Measurements from ENCODE around the gene CHRNB2. TPM values are rescaled to one million over a fixed set of nuclear protein-coding genes. Genes with fewer than 3 reads are reported as not detected.
A peak's percentile ranks its signal among the peaks of the same experiment; 100 is the strongest.

The CHRNB2 gene
- total RNA-seq, 1 experiment from 2014 or later = 1.8 TPM

DNA sequence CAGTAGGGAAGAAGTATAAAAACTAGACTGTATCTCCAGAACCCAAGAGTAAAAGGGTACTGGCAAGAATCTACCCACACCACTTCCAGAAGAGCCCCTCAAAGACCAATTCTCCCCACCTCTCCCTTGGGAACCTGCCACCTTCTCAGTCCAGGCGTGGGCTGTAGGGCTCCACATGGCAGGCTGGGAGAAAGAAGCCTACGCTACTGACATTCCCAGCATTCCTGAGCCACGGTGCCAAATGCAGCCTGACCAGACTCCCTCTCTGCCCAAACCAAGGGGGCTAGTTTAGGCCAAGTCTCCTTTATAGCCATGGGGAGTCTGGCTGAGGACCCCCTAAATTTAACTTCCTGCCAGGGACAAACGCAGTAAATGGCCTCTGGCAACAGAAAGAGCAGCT is 11.2 kb upstream of the CHRNB2 start:
- DNase-seq = no peak
- H2BK120ac ChIP-seq (ENCODE audit: low read depth, low read length, poor library complexity, severe bottlenecking) = no peak overlapping the region
- peak overlapping the region; percentile 97 for H3K4me2 ChIP-seq (ENCODE audit: insufficient read depth, insufficient read length, low read length)
- H3K14ac ChIP-seq (ENCODE audit: insufficient read depth, low read length) = no peak overlapping the region
- no peak overlapping the region for H4K91ac ChIP-seq (ENCODE audit: insufficient read length, low read depth, low read length)
- no peak overlapping the region for H3K18ac ChIP-seq (ENCODE audit: insufficient read length, low read depth, low read length)
- peaks cover 0 to 4% of the 10 kb centered on the region in 2 experiments; a peak in 1 of 5 replicates for H3K9me3 Mint-ChIP-seq
- no CpG with 5 or more reads among the region's 4 CpGs for WGBS (ENCODE audit: extremely low coverage, insufficient read length, low lambda C conversion rate)
- H3K79me2 ChIP-seq (ENCODE audit: insufficient read depth, low read length) = peaks cover 9% of the 10 kb centered on the region; the same call in 1 of the 2 replicates
- H3K79me1 ChIP-seq (ENCODE audit: insufficient read depth, low read depth, low read length, poor library complexity, severe bottlenecking) = peaks cover 5% of the 10 kb centered on the region
- H3K4ac ChIP-seq (ENCODE audit: low read depth, low read length) = no peak overlapping the region
- H2BK12ac ChIP-seq (ENCODE audit: insufficient read length, low read depth, low read length) = no peak overlapping the region
- peak overlapping the region; percentile 48 to 95 (median 83); a peak in 6 of 7 replicates for H3K27ac Mint-ChIP-seq
- no peak overlapping the region for H3T11ph ChIP-seq (ENCODE audit: low read length)
- H4K8ac ChIP-seq (replicated peaks; ENCODE audit: insufficient read length, low read depth, low read length) = no peak overlapping the region
- no peaks in the 10 kb centered on the region; the same call in 1 of the 2 replicates for H3K4me1 ChIP-seq (ENCODE audit: insufficient read depth, low read length)
- H4K5ac ChIP-seq (ENCODE audit: insufficient read length, low read depth, low read length) = no peak overlapping the region
- no peak overlapping the region for H3K56ac ChIP-seq (ENCODE audit: insufficient read length, low read depth, low read length)
- H3K23ac ChIP-seq (ENCODE audit: insufficient read length, low read depth, low read length) = no peak overlapping the region
- TF ChIP-seq, protein P1, sequence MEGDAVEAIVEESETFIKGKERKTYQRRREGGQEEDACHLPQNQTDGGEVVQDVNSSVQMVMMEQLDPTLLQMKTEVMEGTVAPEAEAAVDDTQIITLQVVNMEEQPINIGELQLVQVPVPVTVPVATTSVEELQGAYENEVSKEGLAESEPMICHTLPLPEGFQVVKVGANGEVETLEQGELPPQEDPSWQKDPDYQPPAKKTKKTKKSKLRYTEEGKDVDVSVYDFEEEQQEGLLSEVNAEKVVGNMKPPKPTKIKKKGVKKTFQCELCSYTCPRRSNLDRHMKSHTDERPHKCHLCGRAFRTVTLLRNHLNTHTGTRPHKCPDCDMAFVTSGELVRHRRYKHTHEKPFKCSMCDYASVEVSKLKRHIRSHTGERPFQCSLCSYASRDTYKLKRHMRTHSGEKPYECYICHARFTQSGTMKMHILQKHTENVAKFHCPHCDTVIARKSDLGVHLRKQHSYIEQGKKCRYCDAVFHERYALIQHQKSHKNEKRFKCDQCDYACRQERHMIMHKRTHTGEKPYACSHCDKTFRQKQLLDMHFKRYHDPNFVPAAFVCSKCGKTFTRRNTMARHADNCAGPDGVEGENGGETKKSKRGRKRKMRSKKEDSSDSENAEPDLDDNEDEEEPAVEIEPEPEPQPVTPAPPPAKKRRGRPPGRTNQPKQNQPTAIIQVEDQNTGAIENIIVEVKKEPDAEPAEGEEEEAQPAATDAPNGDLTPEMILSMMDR (conservative IDR thresholded peaks at IDR 0.05) = no peak
- no peak overlapping the region for H3K27ac ChIP-seq (ENCODE audit: insufficient read length, low read depth, low read length)
- H4K20me1 ChIP-seq (ENCODE audit: control insufficient read depth, insufficient read depth, insufficient read length) = no peaks in the 10 kb centered on the region
- H3K27me3 ChIP-seq (ENCODE audit: insufficient read depth, low read length) = no peaks in the 10 kb centered on the region
- peak overlapping the region; percentile 88 to 97 for H3K4me3 Mint-ChIP-seq
- H2BK5ac ChIP-seq (ENCODE audit: insufficient read length, low read length) = no peak overlapping the region
- H3K9ac ChIP-seq (ENCODE audit: extremely low read depth, insufficient read length, low read length) = no peak overlapping the region
- no peak overlapping the region for H2AFZ ChIP-seq (ENCODE audit: low read length)
- H3K9me3 ChIP-seq (ENCODE audit: control insufficient read depth, low read depth, low read length) = no peaks in the 10 kb centered on the region
- peaks cover 32 to 55% (median 51%) of the 10 kb centered on the region in 3 experiments for H3K36me3 Mint-ChIP-seq (ENCODE audit: insufficient read depth in 1 of 3, low read depth in 3 of 3)
- no peak overlapping the region for H2AK5ac ChIP-seq (ENCODE audit: insufficient read length, low read length)
- H3K23me2 ChIP-seq (ENCODE audit: insufficient read length, low read depth, low read length, poor library complexity, severe bottlenecking) = peaks cover 11% of the 10 kb centered on the region
- no peak overlapping the region for H2BK20ac ChIP-seq (ENCODE audit: low read depth, low read length, poor library complexity, severe bottlenecking)
- H3K27me3 Mint-ChIP-seq (ENCODE audit: low read depth) = no peaks in the 10 kb centered on the region
- peaks cover 24 to 26% of the 10 kb centered on the region in 2 experiments for H3K4me1 Mint-ChIP-seq
- no peak overlapping the region for H2BK15ac ChIP-seq (ENCODE audit: low read depth, low read length)
